Measurements from ENCODE around the gene ALAS1. TPM values are rescaled to one million over a fixed set of nuclear protein-coding genes. Genes with fewer than 3 reads are reported as not detected.

Gene ALAS1
- total and polyA plus RNA-seq, 2 of the 13 experiments (the other 11 are each of a cell fraction or from before 2014, with no cell fraction given) = 36.0 to 43.2 TPM

DNA sequence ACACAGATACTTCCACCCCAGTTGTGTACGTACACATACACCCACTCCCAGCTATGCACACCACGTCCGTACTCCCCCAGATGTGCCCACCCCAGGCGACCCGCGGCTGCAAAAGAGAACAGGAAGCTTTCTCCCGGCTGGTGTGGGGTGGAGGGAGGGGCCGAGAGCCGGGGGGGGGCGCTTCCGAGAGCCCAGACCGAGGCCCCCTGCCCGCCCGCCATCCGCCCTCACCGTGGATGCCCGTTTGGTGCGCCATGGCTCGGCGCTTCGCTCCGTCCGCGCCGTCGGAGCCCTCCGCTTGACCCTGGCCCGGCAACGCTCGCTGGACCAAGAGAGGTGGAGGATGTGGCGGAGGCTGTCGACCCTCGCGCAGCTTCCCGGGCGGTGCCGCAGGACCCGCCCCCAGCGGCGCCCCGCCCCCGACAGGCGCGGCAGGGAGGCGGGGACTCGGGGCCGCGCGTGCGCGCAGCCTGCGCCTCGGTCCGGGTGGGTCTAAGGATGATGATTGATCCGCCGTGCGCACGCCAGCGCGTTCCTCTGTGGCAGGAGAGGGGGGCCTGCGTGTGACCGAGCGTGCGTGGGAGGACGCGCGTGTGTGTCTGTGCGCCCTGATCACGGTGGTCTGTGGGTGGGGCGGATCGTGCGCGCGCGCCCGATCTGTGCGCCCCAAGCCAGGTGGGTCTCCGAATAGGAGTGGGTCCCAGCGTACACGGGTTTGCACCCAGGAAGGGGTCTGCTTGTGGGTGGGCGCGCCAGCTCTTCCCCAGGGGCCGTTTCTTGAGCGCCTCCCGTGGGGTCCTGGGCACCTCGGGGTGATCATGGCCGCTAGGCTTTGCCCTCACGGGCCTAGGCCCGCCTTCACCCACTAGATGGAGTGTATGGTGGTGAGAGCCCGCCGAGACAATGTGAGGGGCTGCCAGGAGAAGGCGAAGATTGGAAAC, 41.1 kb downstream of the ALAS1 start, which contains the start of gene TWF2 (continued):
- TF ChIP-seq, protein P1, sequence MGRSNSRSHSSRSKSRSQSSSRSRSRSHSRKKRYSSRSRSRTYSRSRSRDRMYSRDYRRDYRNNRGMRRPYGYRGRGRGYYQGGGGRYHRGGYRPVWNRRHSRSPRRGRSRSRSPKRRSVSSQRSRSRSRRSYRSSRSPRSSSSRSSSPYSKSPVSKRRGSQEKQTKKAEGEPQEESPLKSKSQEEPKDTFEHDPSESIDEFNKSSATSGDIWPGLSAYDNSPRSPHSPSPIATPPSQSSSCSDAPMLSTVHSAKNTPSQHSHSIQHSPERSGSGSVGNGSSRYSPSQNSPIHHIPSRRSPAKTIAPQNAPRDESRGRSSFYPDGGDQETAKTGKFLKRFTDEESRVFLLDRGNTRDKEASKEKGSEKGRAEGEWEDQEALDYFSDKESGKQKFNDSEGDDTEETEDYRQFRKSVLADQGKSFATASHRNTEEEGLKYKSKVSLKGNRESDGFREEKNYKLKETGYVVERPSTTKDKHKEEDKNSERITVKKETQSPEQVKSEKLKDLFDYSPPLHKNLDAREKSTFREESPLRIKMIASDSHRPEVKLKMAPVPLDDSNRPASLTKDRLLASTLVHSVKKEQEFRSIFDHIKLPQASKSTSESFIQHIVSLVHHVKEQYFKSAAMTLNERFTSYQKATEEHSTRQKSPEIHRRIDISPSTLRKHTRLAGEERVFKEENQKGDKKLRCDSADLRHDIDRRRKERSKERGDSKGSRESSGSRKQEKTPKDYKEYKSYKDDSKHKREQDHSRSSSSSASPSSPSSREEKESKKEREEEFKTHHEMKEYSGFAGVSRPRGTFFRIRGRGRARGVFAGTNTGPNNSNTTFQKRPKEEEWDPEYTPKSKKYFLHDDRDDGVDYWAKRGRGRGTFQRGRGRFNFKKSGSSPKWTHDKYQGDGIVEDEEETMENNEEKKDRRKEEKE (IDR thresholded peaks at IDR 0.05) = no peak
- TF ChIP-seq YEATS2 (CRISPR knock-in tag; IDR thresholded peaks at IDR 0.05; ENCODE audit: borderline replicate concordance) (no peak), ZNF33B (CRISPR knock-in tag; IDR thresholded peaks at IDR 0.05) (no peak), HOXA7 (CRISPR knock-in tag; IDR thresholded peaks at IDR 0.05) (no peak), DMAP1 (CRISPR knock-in tag; IDR thresholded peaks at IDR 0.05) (peak; percentile 67), CC2D1A (CRISPR knock-in tag; IDR thresholded peaks at IDR 0.05) (no peak), HOXD1 (CRISPR knock-in tag; IDR thresholded peaks at IDR 0.05) (0 out of 2 replicates have a peak, but pooled peaks have one; percentile 16), GTF3A (CRISPR knock-in tag; conservative IDR thresholded peaks at IDR 0.05) (no peak), KMT2B (CRISPR knock-in tag; IDR thresholded peaks at IDR 0.05) (peak; percentile 51), HHEX (CRISPR knock-in tag; IDR thresholded peaks at IDR 0.05) (no peak), ASH2L (IDR thresholded peaks at IDR 0.05; ENCODE audit: insufficient read length, low read depth, low read length) (peak; percentile 34), ZNF746 (CRISPR knock-in tag; IDR thresholded peaks at IDR 0.05) (0 out of 2 replicates have a peak, but pooled peaks have one; percentile 19), ZNF547 (CRISPR knock-in tag; IDR thresholded peaks at IDR 0.05) (no peak; the same call in 1 of the 2 replicates), REPIN1 (CRISPR knock-in tag; IDR thresholded peaks at IDR 0.05; ENCODE audit: borderline replicate concordance, low read depth) (no peak), CHD4 (IDR thresholded peaks at IDR 0.05; ENCODE audit: borderline replicate concordance, low read length) (no peak; the same call in 1 of the 2 replicates), MAZ (IDR thresholded peaks at IDR 0.05; ENCODE audit: borderline replicate concordance, low read depth, low read length) (no peak), MAZ (CRISPR knock-in tag; IDR thresholded peaks at IDR 0.05; ENCODE audit: low read depth) (peak; percentile 66), GFI1 (CRISPR knock-in tag; IDR thresholded peaks at IDR 0.05; ENCODE audit: borderline replicate concordance) (no peak; the same call in 1 of the 2 replicates), ZSCAN21 (CRISPR knock-in tag; IDR thresholded peaks at IDR 0.05; ENCODE audit: borderline replicate concordance) (peak; percentile 79; the same call in 1 of the 2 replicates)
- TF ChIP-seq, protein P2, sequence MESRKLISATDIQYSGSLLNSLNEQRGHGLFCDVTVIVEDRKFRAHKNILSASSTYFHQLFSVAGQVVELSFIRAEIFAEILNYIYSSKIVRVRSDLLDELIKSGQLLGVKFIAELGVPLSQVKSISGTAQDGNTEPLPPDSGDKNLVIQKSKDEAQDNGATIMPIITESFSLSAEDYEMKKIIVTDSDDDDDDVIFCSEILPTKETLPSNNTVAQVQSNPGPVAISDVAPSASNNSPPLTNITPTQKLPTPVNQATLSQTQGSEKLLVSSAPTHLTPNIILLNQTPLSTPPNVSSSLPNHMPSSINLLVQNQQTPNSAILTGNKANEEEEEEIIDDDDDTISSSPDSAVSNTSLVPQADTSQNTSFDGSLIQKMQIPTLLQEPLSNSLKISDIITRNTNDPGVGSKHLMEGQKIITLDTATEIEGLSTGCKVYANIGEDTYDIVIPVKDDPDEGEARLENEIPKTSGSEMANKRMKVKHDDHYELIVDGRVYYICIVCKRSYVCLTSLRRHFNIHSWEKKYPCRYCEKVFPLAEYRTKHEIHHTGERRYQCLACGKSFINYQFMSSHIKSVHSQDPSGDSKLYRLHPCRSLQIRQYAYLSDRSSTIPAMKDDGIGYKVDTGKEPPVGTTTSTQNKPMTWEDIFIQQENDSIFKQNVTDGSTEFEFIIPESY (CRISPR knock-in tag; IDR thresholded peaks at IDR 0.05) = no peak
- TF ChIP-seq, protein P3, sequence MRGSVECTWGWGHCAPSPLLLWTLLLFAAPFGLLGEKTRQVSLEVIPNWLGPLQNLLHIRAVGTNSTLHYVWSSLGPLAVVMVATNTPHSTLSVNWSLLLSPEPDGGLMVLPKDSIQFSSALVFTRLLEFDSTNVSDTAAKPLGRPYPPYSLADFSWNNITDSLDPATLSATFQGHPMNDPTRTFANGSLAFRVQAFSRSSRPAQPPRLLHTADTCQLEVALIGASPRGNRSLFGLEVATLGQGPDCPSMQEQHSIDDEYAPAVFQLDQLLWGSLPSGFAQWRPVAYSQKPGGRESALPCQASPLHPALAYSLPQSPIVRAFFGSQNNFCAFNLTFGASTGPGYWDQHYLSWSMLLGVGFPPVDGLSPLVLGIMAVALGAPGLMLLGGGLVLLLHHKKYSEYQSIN (CRISPR knock-in tag; IDR thresholded peaks at IDR 0.05; ENCODE audit: borderline replicate concordance) = no peak
- TF ChIP-seq, protein P4, sequence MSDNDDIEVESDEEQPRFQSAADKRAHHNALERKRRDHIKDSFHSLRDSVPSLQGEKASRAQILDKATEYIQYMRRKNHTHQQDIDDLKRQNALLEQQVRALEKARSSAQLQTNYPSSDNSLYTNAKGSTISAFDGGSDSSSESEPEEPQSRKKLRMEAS (IDR thresholded peaks at IDR 0.05) = peak; percentile 49

All from HepG2 (cell line).